GM23338 (cell line): ENCODE measurements around the gene DDX54.

Experiments used
- CREB1 ChIP-seq: fragments of 250-450 bp; sonication (Bioruptor Pico); IDR thresholded peaks from 2 replicates; pipeline ENCODE4 v1.5.0; 2020; ENCODE audit warnings: low read depth, mild to moderate bottlenecking, moderate library complexity
- EZH2 ChIP-seq: fragments of 200-600 bp; sonication (generic); IDR thresholded peaks from one replicate; pipeline ENCODE4 v1.8.0; 2017; ENCODE audit warnings: antibody characterized with exemption, mild to moderate bottlenecking, low read depth; ENCODE audit not compliant: unreplicated experiment
- EZH2phosphoT487 ChIP-seq: fragments of 200-600 bp; sonication (generic); IDR thresholded peaks from one replicate; pipeline ENCODE4 v1.8.1; 2018; ENCODE audit warnings: antibody characterized with exemption; ENCODE audit not compliant: unreplicated experiment
- POLR2AphosphoS5 ChIP-seq: IDR thresholded peaks from 2 replicates; pipeline ENCODE4 v1.6.1; 2016; ENCODE audit warnings: antibody characterized with exemption, low read depth
- REST ChIP-seq: IDR thresholded peaks from one replicate; pipeline ENCODE4 v1.6.1; 2018; ENCODE audit warnings: antibody characterized with exemption; ENCODE audit not compliant: unreplicated experiment
- STAT1 ChIP-seq: IDR thresholded peaks from one replicate; pipeline ENCODE4 v1.6.1; 2016; ENCODE audit warnings: antibody characterized with exemption; ENCODE audit not compliant: unreplicated experiment
- ZNF114 ChIP-seq: fragments of 250-450 bp; sonication (Bioruptor Pico); IDR thresholded peaks from 2 replicates; pipeline ENCODE4 v1.5.0; 2020; ENCODE audit warnings: mild to moderate bottlenecking, moderate library complexity
- TF ChIP-seq, protein P1 (sequence below), 2 experiments: fragments of 200-600 bp in 1 of 2; sonication (generic) in 1 of 2; conservative IDR thresholded peaks; 2 replicates each; pipeline versions ENCODE4 v1.5.1 to v1.6.1; 2016 to 2017; ENCODE audit warnings: antibody characterized with exemption in 2 of 2, low read depth in 2 of 2, mild to moderate bottlenecking in 2 of 2, moderate library complexity in 1 of 2

- TF ChIP-seq, protein P1, sequence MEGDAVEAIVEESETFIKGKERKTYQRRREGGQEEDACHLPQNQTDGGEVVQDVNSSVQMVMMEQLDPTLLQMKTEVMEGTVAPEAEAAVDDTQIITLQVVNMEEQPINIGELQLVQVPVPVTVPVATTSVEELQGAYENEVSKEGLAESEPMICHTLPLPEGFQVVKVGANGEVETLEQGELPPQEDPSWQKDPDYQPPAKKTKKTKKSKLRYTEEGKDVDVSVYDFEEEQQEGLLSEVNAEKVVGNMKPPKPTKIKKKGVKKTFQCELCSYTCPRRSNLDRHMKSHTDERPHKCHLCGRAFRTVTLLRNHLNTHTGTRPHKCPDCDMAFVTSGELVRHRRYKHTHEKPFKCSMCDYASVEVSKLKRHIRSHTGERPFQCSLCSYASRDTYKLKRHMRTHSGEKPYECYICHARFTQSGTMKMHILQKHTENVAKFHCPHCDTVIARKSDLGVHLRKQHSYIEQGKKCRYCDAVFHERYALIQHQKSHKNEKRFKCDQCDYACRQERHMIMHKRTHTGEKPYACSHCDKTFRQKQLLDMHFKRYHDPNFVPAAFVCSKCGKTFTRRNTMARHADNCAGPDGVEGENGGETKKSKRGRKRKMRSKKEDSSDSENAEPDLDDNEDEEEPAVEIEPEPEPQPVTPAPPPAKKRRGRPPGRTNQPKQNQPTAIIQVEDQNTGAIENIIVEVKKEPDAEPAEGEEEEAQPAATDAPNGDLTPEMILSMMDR (conservative IDR thresholded peaks at IDR 0.05; ENCODE audit: low read depth in 2 of 2) = no peak
- TF ChIP-seq EZH2 (no peak), ZNF114 (no peak), POLR2AphosphoS5 (no peak), EZH2phosphoT487 (no peak), REST (no peak), STAT1 (no peak), CREB1 (no peak)
Measured at GRCh38 chr12:113113397-113113796, 71.9 kb downstream of the DDX54 start.
